HG03060 (cell line): ENCODE results near the gene UQCC5.

Experiments
- ATAC-seq: cut with Tn5 transposase; IDR thresholded peaks from one replicate; pipeline ENCODE4 v1.9.1; 2021; ENCODE audit warnings: low read depth, moderate number of reproducible peaks; ENCODE audit not compliant: unreplicated experiment

UQCC5 gene

GRCh38 chr3:52503788-52504424 is 32.5 kb upstream of the UQCC5 start:
- no peak for ATAC-seq

- ATAC-seq = no peak
Observed at GRCh38 chr3:52504977-52505376, 31.4 kb upstream of the UQCC5 start.

- ATAC-seq = no peak
Observed at GRCh38 chr3:52506266-52506966, 30.0 kb upstream of the UQCC5 start.

- no peak for ATAC-seq
Observed at GRCh38 chr3:52507359-52507758, 29.0 kb upstream of the UQCC5 start.

GRCh38 chr3:52509753-52510328 is 26.6 kb upstream of the UQCC5 start:
- ATAC-seq = no peak

- no peak for ATAC-seq
Observed at GRCh38 chr3:52511509-52511908, 24.9 kb upstream of the UQCC5 start.

- ATAC-seq = no peak
Observed at GRCh38 chr3:52512105-52512504, 24.3 kb upstream of the UQCC5 start.

GRCh38 chr3:52512727-52513126 is 23.7 kb upstream of the UQCC5 start:
- ATAC-seq = no peak

GRCh38 chr3:52513281-52513680 is 23.1 kb upstream of the UQCC5 start:
- no peak for ATAC-seq

- ATAC-seq = no peak
Observed at GRCh38 chr3:52514576-52514975, 21.8 kb upstream of the UQCC5 start.

GRCh38 chr3:52515192-52515591 is 21.2 kb upstream of the UQCC5 start:
- ATAC-seq = no peak

GRCh38 chr3:52516509-52517195 is 19.8 kb upstream of the UQCC5 start:
- no peak for ATAC-seq

GRCh38 chr3:52517796-52518722 is 18.3 kb upstream of the UQCC5 start:
- ATAC-seq = no peak

- no peak for ATAC-seq
Observed at GRCh38 chr3:52518723-52519444, 17.5 kb upstream of the UQCC5 start.

- ATAC-seq = no peak
Observed at GRCh38 chr3:52519445-52520140, 16.8 kb upstream of the UQCC5 start.

GRCh38 chr3:52520141-52520667 is 16.2 kb upstream of the UQCC5 start:
- no peak for ATAC-seq

- ATAC-seq = no peak
Observed at GRCh38 chr3:52520716-52521487, 15.5 kb upstream of the UQCC5 start.

GRCh38 chr3:52521488-52521824 is 14.9 kb upstream of the UQCC5 start:
- no peak for ATAC-seq
